GM06990 (cell line): ENCODE data around the gene SPRY4.
"Not testable (repeated sequence)": the region's sequence is repeated elsewhere in the genome, so short reads cannot be mapped to it uniquely, and the experiment has no call there.

Experiments used
- DNase-seq: peaks from one replicate; pipeline ENCODE4 v3.0.0-alpha.2; 2011; ENCODE audit not compliant: insufficient read length; ENCODE audit errors: extremely low read depth
- H3K27me3 ChIP-seq: replicated peaks from 2 replicates; pipeline ENCODE4 v1.6.0; 2011; ENCODE audit warnings: low read length; ENCODE audit not compliant: control insufficient read depth, insufficient read depth
- H3K36me3 ChIP-seq: 2 replicates; pipeline ENCODE4 v1.5.1; 2011; ENCODE audit warnings: low read length; ENCODE audit not compliant: control insufficient read depth, insufficient read depth
- H3K4me3 ChIP-seq: replicated peaks from 2 replicates; pipeline ENCODE4 v1.5.1; 2011; ENCODE audit warnings: low read depth, mild to moderate bottlenecking, control low read depth, low read length
- CTCF ChIP-seq: IDR thresholded peaks from 2 replicates; pipeline ENCODE4 v1.5.1; 2011; ENCODE audit warnings: low read length, control low read depth, mild to moderate bottlenecking, inconsistent platforms; ENCODE audit not compliant: insufficient read depth, poor library complexity, severe bottlenecking

Gene SPRY4, protein sequence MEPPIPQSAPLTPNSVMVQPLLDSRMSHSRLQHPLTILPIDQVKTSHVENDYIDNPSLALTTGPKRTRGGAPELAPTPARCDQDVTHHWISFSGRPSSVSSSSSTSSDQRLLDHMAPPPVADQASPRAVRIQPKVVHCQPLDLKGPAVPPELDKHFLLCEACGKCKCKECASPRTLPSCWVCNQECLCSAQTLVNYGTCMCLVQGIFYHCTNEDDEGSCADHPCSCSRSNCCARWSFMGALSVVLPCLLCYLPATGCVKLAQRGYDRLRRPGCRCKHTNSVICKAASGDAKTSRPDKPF

DNA sequence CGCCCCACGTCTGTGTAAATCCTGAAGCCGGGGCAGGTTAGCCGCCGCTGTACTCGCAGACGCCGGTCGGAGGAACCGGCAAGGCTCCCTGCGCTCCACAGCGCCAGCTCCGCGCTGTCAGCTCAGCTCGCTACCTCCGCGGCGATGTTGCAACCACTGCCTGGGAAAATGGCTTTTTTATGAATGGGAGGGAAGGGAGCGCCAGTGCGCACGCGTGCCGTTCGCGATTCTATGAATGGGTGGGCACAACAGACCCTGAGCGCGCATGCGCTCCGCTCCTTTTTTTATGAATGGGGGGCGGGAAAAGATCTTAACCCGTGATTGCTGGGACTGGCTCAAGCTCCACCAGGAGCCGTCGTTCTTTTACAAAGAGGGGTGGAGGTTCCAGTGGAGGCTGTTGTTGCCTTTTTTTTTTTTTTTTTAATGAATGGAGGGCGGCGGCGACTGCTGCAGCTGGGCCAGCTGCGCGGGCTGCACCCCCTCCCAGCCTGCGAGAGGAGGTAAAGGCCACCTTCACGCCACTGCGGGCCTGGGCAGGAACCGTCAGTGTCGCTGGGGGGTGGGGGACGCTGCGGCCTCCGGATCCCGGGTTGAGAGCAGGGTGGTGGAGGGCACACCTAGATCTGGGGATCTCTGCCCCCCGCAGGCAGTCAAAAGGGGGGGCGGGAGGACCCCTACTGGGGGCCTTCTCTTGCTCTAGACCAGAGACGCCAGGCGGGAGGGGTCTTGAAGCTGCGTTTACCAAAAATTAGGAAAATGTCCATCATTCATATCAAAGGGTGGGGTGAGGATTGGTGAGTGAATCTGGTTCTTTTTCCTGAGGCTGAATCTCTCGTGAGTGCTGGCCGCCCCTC, at the start of gene SPRY4:
Gene SPRY4, minus strand, starts transcription at position 151 of the 854 bp plus-strand sequence. CDS start 9,913 bp downstream, outside the sequence.
- Histone ChIP-seq H3K27me3 (no peaks in the 10 kb centered on the region), H3K36me3 (no peaks in the 10 kb centered on the region), H3K4me3 (peak within 1 kb of the TSS; percentile 74)
- peak; percentile 85 for DNase-seq
- TF ChIP-seq CTCF: no peak

DNA sequence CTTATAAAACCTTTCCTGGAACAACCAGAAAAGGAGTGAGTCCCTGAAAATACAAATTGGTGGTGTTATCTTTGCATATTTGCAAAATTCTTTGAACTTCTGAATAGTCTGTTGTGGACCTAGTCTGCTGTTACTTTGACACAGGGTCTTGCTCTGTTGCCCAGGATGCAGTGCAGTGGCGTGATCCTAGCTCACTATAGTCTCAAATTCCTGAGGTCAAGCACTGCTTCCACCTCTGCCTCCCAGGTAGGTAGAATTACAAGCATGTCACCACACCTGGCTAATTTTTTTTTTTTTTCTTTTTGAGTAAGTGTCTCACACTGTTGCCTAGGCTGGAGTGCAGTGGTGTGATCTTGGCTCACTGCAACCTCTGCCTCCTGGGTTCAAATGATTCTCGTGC, 43.7 kb upstream of the SPRY4 start:
- Histone ChIP-seq H3K4me3 (no peak overlapping the region), H3K36me3 (no peaks in the 10 kb centered on the region), H3K27me3 (no peaks in the 10 kb centered on the region)
- no peak for DNase-seq
- TF ChIP-seq CTCF: no peak

- no peak for DNase-seq
- TF ChIP-seq CTCF: no peak
- Histone ChIP-seq H3K27me3 (no peaks in the 10 kb centered on the region), H3K4me3 (no peak overlapping the region), H3K36me3 (no peaks in the 10 kb centered on the region)
Measured at GRCh38 chr5:142366007-142366406, 41.2 kb upstream of the SPRY4 start.

DNA sequence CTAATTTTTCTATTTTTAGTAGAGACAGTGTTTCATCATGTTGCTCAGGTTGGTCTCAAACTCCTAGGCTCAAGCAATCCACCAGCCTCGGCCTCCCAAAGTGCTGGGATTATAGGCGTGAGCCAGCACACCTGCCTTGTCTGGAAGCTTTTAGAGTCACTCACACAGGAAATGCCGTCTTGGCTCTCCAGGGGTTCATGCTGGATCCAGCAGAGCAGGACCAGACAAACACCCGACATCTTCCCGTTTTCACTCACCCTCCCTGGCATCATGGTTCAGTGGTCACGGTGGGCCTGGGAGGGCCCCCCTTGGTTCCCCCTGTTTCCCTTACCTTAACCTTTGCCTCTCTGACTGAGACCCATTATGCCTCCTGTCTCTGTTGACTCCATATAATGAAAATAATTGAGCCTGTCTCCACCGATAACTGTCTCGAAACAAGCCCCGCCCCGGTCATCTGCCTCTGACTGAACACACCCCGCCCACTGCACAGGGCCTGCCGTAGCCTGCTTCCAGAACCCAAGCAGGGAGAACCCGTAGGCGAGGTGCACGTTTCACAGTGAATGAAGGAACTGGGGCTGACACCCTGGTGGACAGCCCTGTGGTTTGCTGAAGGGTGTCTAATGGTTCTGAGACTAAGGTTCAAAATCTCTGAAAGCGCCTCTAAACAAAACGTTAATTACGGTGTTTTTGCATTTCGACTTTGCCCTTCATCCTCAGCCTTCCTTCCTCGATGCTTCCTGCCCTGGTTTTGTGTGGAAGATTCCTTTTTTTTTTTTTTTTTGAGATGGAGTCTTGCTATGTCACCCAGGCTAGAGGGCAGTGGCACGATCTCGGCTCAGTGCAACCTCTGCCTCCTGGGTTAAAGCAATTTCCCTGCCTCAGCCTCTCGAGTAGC, 39.7 kb upstream of the SPRY4 start:
- peak; percentile 4 for TF ChIP-seq CTCF
- Histone ChIP-seq H3K4me3 (peak overlapping the region; percentile 51), H3K36me3 (no peaks in the 10 kb centered on the region), H3K27me3 (no peaks in the 10 kb centered on the region)
- peak; percentile 37 for DNase-seq

- H3K27me3 ChIP-seq: no peaks in the 10 kb centered on the region
- no peak overlapping the region for H3K4me3 ChIP-seq
- no peak for TF ChIP-seq CTCF
- DNase-seq: no peak
- H3K36me3 ChIP-seq: no peaks in the 10 kb centered on the region
Measured at GRCh38 chr5:142363619-142363963, 38.8 kb upstream of the SPRY4 start.

DNA sequence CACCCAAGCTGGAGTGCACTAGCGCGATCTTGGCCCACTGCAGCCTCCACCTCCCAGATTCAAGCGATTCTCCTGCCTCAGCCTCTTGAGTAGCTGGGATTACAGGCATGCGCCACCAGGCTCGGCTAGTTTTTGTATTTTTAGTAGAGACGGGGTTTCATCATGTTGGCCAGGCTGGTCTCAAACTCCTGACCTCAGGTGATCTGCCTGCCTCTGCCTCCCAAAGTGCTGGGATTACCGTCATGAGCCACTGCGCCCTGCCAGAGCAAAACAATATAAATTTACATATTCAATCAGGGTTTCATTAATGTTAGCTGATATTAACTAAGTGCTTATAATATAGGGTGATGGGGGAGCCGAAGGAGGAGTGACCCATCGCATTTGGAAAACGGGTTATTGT, 37.4 kb upstream of the SPRY4 start:
- not testable (repeated sequence) for H3K4me3 ChIP-seq, DNase-seq, H3K36me3 ChIP-seq, H3K27me3 ChIP-seq
